Cardiac muscle cell (in vitro differentiated cells and primary cell): ENCODE results near the gene ATAD3B. TPM values are rescaled to one million over a fixed set of nuclear protein-coding genes. Genes with fewer than 3 reads are reported as not detected.
"Not testable (repeated sequence)": the region's sequence is repeated elsewhere in the genome, so short reads cannot be mapped to it uniquely, and the experiment has no call there.

Experiments used
- DNase-seq, 2 donors: peaks; one replicate each; pipeline versions ENCODE4 v3.0.0 to v3.0.0-alpha.2; 2010 to 2017; ENCODE audit warnings: low read depth in 1 of 2, low spot score in 1 of 2
- H3K27ac ChIP-seq: fragments of 200-600 bp; sonication (generic); 2 replicates; pipeline ENCODE4 v1.5.1; 2016
- H3K27me3 ChIP-seq: fragments of 200-600 bp; sonication (generic); 2 replicates; pipeline ENCODE4 v1.6.0; 2016; ENCODE audit warnings: control low read depth
- H3K36me3 ChIP-seq: fragments of 200-600 bp; sonication (generic); 2 replicates; pipeline ENCODE4 v1.5.1; 2016; ENCODE audit warnings: control low read depth
- H3K4me1 ChIP-seq: fragments of 200-600 bp; sonication (generic); 2 replicates; pipeline ENCODE4 v1.8.1; 2017; ENCODE audit warnings: low read depth, mild to moderate bottlenecking, mixed run types
- H3K4me3 ChIP-seq: fragments of 200-600 bp; sonication (generic); 2 replicates; pipeline ENCODE4 v1.5.1; 2016; ENCODE audit warnings: mild to moderate bottlenecking
- H3K9me3 ChIP-seq: fragments of 200-600 bp; sonication (generic); 2 replicates; pipeline ENCODE4 v1.5.1; 2017; ENCODE audit warnings: low read depth, mild to moderate bottlenecking, control low read depth
- CTCF ChIP-seq: IDR thresholded peaks from 2 replicates; pipeline ENCODE4 v1.5.1; 2012; ENCODE audit warnings: low read depth, mild to moderate bottlenecking, low read length
- polyA plus RNA-seq: library from polyadenylated mRNA; unstranded; fragments of >200 nt; fragmentation: Nextera tagmentation; extraction: Ambion mirVana; gene quantifications from 2 replicates; pipeline ENCODE4 v1.2.1, GENCODE V29; 2016
- total RNA-seq: library from RNA; depleted of rRNA; stranded (reverse); fragments of >200 nt; gene quantifications from 2 replicates; pipeline ENCODE4 v1.2.3, GENCODE V29; 2016

The ATAD3B gene
- total and polyA plus RNA-seq, 2 experiments from 2014 or later, result 30.2 to 37.4 TPM

- DNase-seq, result no peak
- Histone ChIP-seq H3K9me3 (no peaks in the 10 kb centered on the region), H3K36me3 (no peaks in the 10 kb centered on the region), H3K4me3 (no peak overlapping the region), H3K27ac (no peak overlapping the region), H3K27me3 (no peaks in the 10 kb centered on the region), H3K4me1 (peaks cover 29% of the 10 kb centered on the region)
- no peak for TF ChIP-seq CTCF
Observed at GRCh38 chr1:1428174-1428573, 43.4 kb upstream of the ATAD3B start.

GRCh38 chr1:1428967-1429366, 42.6 kb upstream of the ATAD3B start:
- peaks cover 37% of the 10 kb centered on the region for H3K4me1 ChIP-seq
- DNase-seq, H3K4me3 ChIP-seq, H3K36me3 ChIP-seq, H3K9me3 ChIP-seq, H3K27me3 ChIP-seq, H3K27ac ChIP-seq: not testable (repeated sequence)

GRCh38 chr1:1429671-1430073, 41.9 kb upstream of the ATAD3B start:
- no peaks in the 10 kb centered on the region for H3K9me3 ChIP-seq
- peaks cover 44% of the 10 kb centered on the region for H3K4me1 ChIP-seq
- H3K27me3 ChIP-seq, result no peaks in the 10 kb centered on the region
- H3K36me3 ChIP-seq, result no peaks in the 10 kb centered on the region
- no peak overlapping the region for H3K4me3 ChIP-seq
- peak overlapping the region; percentile 18 for H3K27ac ChIP-seq
- DNase-seq, result peak in 1 of 2 donors; percentile 79
- TF ChIP-seq CTCF, result no peak

- no peaks in the 10 kb centered on the region for H3K27me3 ChIP-seq
- no peak overlapping the region for H3K4me3 ChIP-seq
- H3K4me1 ChIP-seq, result peaks cover 50% of the 10 kb centered on the region
- DNase-seq, result peak; percentile 36 to 93
- H3K36me3 ChIP-seq, result no peaks in the 10 kb centered on the region
- peak; percentile 36 for TF ChIP-seq CTCF
- H3K9me3 ChIP-seq, result no peaks in the 10 kb centered on the region
- peak overlapping the region; percentile 79 for H3K27ac ChIP-seq
Observed at GRCh38 chr1:1430114-1430982, 41.2 kb upstream of the ATAD3B start.

GRCh38 chr1:1430992-1431844, 40.3 kb upstream of the ATAD3B start:
- Histone ChIP-seq H3K4me3 (no peak overlapping the region), H3K36me3 (no peaks in the 10 kb centered on the region), H3K27ac (peak overlapping the region; percentile 79), H3K4me1 (peaks cover 50% of the 10 kb centered on the region), H3K9me3 (no peaks in the 10 kb centered on the region), H3K27me3 (peaks cover 2% of the 10 kb centered on the region)
- no peak for TF ChIP-seq CTCF
- no peak for DNase-seq
